GM21515 (cell line): ENCODE data around the gene BMP2K.
"Not testable (repeated sequence)": the region's sequence is repeated elsewhere in the genome, so short reads cannot be mapped to it uniquely, and the experiment has no call there.

ENCODE experiments used
- ATAC-seq: cut with Tn5 transposase; IDR thresholded peaks from one replicate; pipeline ENCODE4 v1.9.1; 2021; ENCODE audit not compliant: unreplicated experiment

Gene BMP2K

GRCh38 chr4:78787392-78788006, 11.3 kb downstream of the BMP2K start:
- ATAC-seq = no peak

GRCh38 chr4:78788007-78788889, 12.1 kb downstream of the BMP2K start:
- no peak for ATAC-seq

GRCh38 chr4:78795594-78796416, 19.7 kb downstream of the BMP2K start:
- not testable (repeated sequence) for ATAC-seq

DNA sequence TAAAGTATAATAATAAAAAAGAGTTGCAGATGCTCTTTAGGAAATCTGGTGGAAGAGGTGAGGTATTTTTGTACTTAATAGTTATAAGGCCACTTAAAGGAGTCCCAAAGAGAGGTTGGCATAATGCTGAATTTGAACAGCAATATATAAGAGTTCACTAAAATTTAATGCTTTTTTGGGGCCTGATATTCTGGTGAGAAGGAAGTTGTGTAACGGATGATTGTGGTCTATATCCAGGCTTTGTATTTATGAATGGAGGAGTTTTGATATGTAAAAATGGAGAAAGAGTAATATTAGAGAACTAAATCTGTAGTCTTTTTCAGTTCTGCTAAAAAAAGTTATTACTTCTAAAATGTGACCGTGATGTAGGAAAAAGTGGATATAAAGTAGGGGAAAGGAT, 20.4 kb downstream of the BMP2K start:
- ATAC-seq = no peak

DNA sequence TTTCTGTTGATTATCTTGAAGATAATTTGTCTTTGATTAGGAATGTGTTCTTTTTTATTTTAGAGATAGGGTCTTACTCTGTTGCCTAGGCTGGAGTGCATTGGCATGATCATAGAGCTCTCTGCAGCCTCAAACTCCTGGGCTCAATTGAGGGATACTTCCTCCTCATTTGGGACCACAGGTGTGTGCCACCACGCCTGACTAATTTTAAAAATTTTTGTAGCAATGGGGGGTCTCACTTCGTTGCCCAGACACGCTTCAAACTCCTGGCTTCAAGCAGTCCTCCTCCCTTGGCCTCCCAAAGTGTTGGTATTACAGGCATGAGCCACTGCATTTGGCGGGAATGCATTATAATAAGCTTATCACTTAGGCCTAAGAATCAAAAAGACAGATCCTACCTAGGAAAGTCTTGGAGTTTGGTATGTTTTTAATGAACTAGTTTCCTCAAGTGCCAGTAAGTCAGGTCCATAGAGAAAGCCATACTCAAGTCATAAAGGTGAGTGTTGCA, 21.7 kb downstream of the BMP2K start:
- ATAC-seq = no peak

DNA sequence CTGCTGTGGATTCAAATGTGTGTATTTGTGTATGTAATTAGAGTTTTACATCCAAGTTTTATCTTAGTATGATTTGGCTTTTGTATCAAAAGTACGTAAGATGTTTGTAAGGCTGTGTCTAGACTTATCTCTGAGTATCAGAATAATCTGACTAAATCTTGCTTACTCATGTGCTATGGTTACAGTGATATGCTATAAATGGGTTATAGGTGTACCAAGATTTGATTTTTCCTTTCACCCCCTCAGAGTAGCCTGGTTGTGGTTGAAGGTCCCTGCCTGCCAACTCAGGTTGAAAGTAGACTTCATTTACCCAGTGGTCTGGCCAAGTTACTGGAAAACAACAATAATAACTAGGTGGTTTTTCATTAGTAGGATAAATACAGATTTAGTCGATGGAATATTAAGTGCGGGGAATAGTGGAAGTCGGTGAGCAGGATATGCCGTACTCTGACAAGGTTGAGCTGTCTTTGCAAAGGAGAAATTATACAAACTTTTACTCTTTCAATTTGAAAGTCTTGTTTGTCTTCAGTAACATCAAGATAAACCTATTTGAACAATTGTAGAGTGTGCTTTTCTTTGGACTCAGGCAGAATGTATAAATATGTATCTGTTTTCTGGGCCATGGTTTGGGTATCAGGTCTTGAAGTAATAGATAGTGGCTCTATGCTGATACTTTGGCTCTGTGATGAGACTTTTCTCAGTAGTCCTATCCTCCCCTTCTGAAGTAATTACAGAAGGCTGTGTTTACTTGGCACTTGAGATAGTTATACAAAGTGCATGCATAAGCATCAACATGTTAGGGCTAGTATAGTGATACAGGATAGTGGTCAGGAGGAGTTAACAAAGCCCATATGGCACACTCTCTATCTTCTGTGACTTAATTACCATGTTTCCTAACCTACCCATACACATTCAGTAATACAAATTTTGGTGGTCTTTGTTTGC, 23.7 kb downstream of the BMP2K start:
- peak; percentile 46 for ATAC-seq

- no peak for ATAC-seq
Measured at GRCh38 chr4:78800965-78801364, 24.8 kb downstream of the BMP2K start.

DNA sequence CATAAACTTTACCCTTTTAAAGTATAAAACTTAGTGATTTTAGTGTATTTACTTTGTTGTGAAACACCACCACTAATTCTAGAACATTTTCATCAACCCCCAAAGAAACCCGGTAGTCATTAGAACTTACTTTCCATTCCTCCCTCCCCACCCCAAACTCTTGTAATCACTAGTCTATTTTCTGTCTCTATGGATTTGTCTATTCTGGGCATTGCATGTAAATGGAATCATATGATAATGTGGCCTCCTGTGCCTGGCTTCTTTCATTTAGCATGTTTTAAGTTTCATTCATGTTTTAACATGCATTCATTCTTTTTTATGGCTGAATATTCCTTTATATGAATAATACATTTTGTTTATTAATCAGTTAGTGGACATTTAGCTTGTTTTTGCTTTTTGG, 27.8 kb downstream of the BMP2K start:
- no peak for ATAC-seq

- ATAC-seq = no peak
Measured at GRCh38 chr4:78806943-78807460, 30.9 kb downstream of the BMP2K start.

DNA sequence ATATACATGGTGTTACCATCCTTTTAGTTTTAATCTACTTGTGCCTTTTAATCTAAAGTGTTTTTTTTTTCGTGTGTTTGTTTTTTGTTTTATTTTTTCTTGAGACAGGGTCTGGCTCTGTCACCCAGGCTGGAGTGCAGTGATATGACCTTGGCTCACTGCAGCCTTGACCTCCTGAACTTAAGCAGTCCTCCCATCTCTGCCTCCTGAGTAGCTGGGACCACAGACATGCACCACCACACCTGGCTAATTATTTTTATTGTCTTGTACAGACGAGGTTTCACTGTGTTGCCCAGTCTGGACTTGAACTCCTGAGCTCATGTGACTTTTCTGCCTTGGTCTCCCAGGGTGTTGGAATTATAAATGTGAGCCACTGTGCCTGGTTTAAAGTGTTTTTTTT, 33.1 kb downstream of the BMP2K start:
- no peak for ATAC-seq

- ATAC-seq = no peak
Measured at GRCh38 chr4:78809928-78810835, 34.0 kb downstream of the BMP2K start.

DNA sequence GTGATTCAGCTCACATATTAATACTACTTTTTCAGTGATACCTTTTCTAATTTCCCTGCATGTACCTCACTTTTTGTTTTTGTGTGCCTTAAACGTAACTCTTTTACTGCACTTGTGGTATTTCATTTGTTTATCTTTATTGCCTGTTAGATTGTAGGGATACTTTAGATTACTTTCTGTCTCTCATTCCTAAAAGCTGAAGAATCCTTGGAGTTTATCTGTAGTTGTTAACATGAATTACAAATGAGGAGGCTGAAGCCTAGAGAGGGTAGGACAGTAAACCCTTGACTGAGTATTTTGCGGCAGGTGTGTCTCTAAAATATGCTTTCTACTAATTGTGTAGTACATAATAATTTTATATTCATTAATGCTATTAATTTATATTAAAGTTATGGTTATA, 34.9 kb downstream of the BMP2K start:
- no peak for ATAC-seq

DNA sequence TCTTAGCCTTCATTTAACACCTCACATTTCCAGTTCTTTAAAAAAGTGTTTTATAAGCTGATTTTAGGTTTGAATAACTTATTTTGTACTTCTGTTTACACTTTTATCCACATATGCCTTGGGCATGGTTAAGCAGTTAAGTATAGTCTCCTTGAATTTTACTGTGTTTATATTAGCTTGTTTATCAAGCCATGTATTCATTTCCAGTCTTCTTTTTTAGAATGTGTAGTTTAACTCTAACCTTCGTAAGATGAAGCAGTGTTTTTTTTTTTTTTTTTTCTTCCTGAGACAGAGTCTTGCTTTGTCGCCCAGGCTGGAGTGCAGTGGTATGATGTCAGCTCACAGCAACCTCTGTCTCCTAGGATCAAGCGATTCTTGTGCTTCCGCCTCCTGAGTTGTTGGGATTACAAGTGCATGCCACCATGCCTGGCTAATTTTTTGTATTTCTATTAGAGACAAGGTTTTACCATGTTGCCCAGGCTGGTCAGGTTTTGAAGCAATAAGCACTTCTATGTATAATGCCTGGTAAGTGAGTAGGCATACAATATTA, 42.5 kb downstream of the BMP2K start:
- no peak for ATAC-seq

DNA sequence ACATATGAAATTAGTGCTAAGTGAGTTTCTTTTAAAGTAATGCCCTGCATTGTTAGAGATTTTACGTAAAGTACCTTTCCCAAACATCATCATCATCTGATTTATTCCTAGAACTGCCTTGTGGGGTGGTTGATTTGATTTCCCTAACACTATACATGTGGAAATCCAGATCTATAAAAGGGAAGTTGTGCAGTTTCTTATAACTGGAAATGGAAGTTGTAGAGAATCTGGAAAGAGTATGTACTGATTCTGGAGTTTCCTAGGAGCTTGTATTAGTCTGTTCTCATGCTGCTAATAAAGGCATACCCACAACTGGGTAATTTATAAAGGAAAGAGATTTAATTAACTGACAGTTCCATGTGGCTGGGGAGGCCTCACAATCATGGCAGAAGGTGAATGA, 47.9 kb downstream of the BMP2K start:
- ATAC-seq = no peak

GRCh38 chr4:78827191-78827590, 51.0 kb downstream of the BMP2K start:
- ATAC-seq = no peak

DNA sequence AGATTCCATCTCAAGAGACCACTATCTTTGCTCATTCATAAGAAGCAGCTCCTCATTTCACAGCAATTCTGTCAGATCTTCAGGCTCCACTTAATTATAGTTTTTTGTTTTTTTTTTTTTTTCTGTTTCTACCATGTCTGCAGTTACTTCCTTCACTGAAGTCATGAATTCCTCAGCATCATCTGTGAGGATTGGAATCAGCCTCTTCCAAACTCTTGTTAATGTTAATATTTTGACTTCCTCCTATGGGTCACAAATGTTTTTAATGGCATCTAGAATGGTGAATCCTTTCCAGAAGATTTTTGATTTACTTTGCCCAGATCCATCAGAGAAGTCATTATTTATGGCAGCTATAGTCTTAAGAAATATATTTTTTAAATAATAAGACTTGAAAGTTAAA, 53.1 kb downstream of the BMP2K start:
- ATAC-seq = no peak

DNA sequence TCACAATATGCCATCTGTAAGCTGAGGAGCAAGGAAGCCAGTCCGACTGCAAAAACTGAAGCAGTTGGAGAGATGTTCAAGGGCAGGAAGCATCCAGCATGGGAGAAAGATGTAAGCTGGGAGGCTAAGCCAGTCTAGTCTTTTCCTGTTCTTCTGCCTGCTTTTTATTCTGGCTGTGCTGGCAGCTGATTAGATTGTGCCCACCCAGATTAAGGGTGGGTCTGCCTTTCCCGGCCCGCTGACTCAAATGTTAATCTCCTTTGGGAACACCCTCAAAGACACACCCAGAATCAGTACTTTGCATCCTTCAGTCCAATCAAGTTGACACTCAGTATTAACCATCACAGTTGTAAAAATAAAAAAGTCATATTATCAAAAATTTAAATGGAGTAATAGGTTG, 63.5 kb downstream of the BMP2K start:
- not testable (repeated sequence) for ATAC-seq

- not testable (repeated sequence) for ATAC-seq
Measured at GRCh38 chr4:78840286-78840685, 64.1 kb downstream of the BMP2K start.

- ATAC-seq = peak; percentile 63
Measured at GRCh38 chr4:78845472-78845871, 69.3 kb downstream of the BMP2K start.
